ENCODE data around the gene NRXN3. TPM values are rescaled to one million over a fixed set of nuclear protein-coding genes. Genes with fewer than 3 reads are reported as not detected.

Gene NRXN3
- polyA plus RNA-seq, 1 donor (not counting 4 experiments of a cell fraction or from before 2014, with no cell fraction given) = 0.89 TPM

- FAIRE-seq (no peak), DNase-seq (ENCODE audit: low read depth, low spot score) (no peak)
- no peaks in the 10 kb centered on the region for H3K4me1 ChIP-seq (ENCODE audit: control insufficient read depth, extremely low read depth, insufficient read depth, low read length)
Observed at GRCh38 chr14:78721756-78722480, 551.7 kb downstream of the NRXN3 start.

GRCh38 chr14:78725086-78725485, 554.9 kb downstream of the NRXN3 start:
- no peak overlapping the region for H2AFZ ChIP-seq (ENCODE audit: control insufficient read depth, low read length)
- no peaks in the 10 kb centered on the region for H3K79me2 ChIP-seq (ENCODE audit: control insufficient read depth, insufficient read depth, low read length)
- no peaks in the 10 kb centered on the region for H3K9me1 ChIP-seq (ENCODE audit: control insufficient read depth, extremely low read depth, insufficient read depth, low read length)
- H3K27me3 ChIP-seq (ENCODE audit: control insufficient read depth, extremely low read depth, insufficient read depth, low read length) = no peaks in the 10 kb centered on the region
- H3K4me2 ChIP-seq (ENCODE audit: control insufficient read depth, extremely low read depth, insufficient read depth, low read depth, low read length) = no peak overlapping the region
- no peaks in the 10 kb centered on the region for H3K4me1 ChIP-seq (ENCODE audit: control insufficient read depth, extremely low read depth, insufficient read depth, low read length)
- no peak for FAIRE-seq
- H3K9me3 ChIP-seq (ENCODE audit: control insufficient read depth, low read depth, low read length) = no peaks in the 10 kb centered on the region
- no peaks in the 10 kb centered on the region for H3K36me3 ChIP-seq (ENCODE audit: control insufficient read depth in 2 of 2, extremely low read depth in 1 of 2, insufficient read depth in 2 of 2, low read length in 2 of 2)
- no peak for DNase-seq (ENCODE audit: low read depth, low spot score)
- no peak overlapping the region for H3K9ac ChIP-seq (ENCODE audit: control insufficient read depth, extremely low read depth, insufficient read depth, low read length)
- no peak overlapping the region for H3K27ac ChIP-seq (ENCODE audit: control insufficient read depth, insufficient read depth, low read length)
- TF ChIP-seq CTCF (optimal IDR thresholded peaks at IDR 0.05 in 1 of 3, IDR thresholded peaks at IDR 0.05 in 1 of 3, conservative IDR thresholded peaks at IDR 0.05 in 1 of 3; ENCODE audit: extremely low read depth in 1 of 3, insufficient read depth in 2 of 3, low read length in 3 of 3) (no peak), EZH2 (IDR thresholded peaks at IDR 0.05; ENCODE audit: low read length) (no peak)
- no peaks in the 10 kb centered on the region for H4K20me1 ChIP-seq (ENCODE audit: control insufficient read depth, extremely low read depth, insufficient read depth, low read length)
- dilution Hi-C loops (cut with MboI; ENCODE audit: extremely low pct_ligation_motif_present, low sequenced_read_pairs) = no loop called here
- H3K4me3 ChIP-seq (ENCODE audit: control insufficient read depth in 2 of 3, extremely low read depth in 1 of 3, insufficient read depth in 2 of 3, low read depth in 1 of 3, low read length in 3 of 3) = no peak overlapping the region

More at GRCh38 chr14:78721756-78722480, 551.7 kb downstream of the NRXN3 start:
- Histone ChIP-seq H3K27me3 (ENCODE audit: control insufficient read depth, extremely low read depth, insufficient read depth, low read length) (no peaks in the 10 kb centered on the region), H3K9ac (ENCODE audit: control insufficient read depth, extremely low read depth, insufficient read depth, low read length) (no peak overlapping the region), H4K20me1 (ENCODE audit: control insufficient read depth, extremely low read depth, insufficient read depth, low read length) (no peaks in the 10 kb centered on the region), H3K4me3 (ENCODE audit: control insufficient read depth in 2 of 3, extremely low read depth in 1 of 3, insufficient read depth in 2 of 3, low read depth in 1 of 3, low read length in 3 of 3) (no peak overlapping the region), H2AFZ (ENCODE audit: control insufficient read depth, low read length) (no peak overlapping the region), H3K9me1 (ENCODE audit: control insufficient read depth, extremely low read depth, insufficient read depth, low read length) (no peaks in the 10 kb centered on the region), H3K36me3 (ENCODE audit: control insufficient read depth in 2 of 2, extremely low read depth in 1 of 2, insufficient read depth in 2 of 2, low read length in 2 of 2) (no peaks in the 10 kb centered on the region), H3K27ac (ENCODE audit: control insufficient read depth, insufficient read depth, low read length) (no peak overlapping the region), H3K9me3 (ENCODE audit: control insufficient read depth, low read depth, low read length) (no peaks in the 10 kb centered on the region), H3K79me2 (ENCODE audit: control insufficient read depth, insufficient read depth, low read length) (no peaks in the 10 kb centered on the region), H3K4me2 (ENCODE audit: control insufficient read depth, extremely low read depth, insufficient read depth, low read depth, low read length) (no peak overlapping the region)
- dilution Hi-C loops (cut with MboI; ENCODE audit: extremely low pct_ligation_motif_present, low sequenced_read_pairs) = no loop called here
- TF ChIP-seq CTCF (optimal IDR thresholded peaks at IDR 0.05 in 1 of 3, IDR thresholded peaks at IDR 0.05 in 1 of 3, conservative IDR thresholded peaks at IDR 0.05 in 1 of 3; ENCODE audit: extremely low read depth in 1 of 3, insufficient read depth in 2 of 3, low read length in 3 of 3) (no peak), EZH2 (IDR thresholded peaks at IDR 0.05; ENCODE audit: low read length) (no peak)
